PC-9 (cell line): ENCODE measurements around the gene HID1.
A peak's percentile ranks its signal among the peaks of the same experiment; 100 is the strongest.

Experiments used
- CTCF ChIP-seq: fragments of 200-600 bp; sonication (generic); conservative IDR thresholded peaks from 2 replicates; pipeline ENCODE4 v1.6.1; 2017; ENCODE audit warnings: mixed run types, antibody characterized with exemption, mild to moderate bottlenecking, moderate library complexity
- EZH2 ChIP-seq: fragments of 200-600 bp; sonication (generic); IDR thresholded peaks from 2 replicates; pipeline ENCODE4 v1.8.0; 2017; ENCODE audit warnings: antibody characterized with exemption, low read depth

DNA sequence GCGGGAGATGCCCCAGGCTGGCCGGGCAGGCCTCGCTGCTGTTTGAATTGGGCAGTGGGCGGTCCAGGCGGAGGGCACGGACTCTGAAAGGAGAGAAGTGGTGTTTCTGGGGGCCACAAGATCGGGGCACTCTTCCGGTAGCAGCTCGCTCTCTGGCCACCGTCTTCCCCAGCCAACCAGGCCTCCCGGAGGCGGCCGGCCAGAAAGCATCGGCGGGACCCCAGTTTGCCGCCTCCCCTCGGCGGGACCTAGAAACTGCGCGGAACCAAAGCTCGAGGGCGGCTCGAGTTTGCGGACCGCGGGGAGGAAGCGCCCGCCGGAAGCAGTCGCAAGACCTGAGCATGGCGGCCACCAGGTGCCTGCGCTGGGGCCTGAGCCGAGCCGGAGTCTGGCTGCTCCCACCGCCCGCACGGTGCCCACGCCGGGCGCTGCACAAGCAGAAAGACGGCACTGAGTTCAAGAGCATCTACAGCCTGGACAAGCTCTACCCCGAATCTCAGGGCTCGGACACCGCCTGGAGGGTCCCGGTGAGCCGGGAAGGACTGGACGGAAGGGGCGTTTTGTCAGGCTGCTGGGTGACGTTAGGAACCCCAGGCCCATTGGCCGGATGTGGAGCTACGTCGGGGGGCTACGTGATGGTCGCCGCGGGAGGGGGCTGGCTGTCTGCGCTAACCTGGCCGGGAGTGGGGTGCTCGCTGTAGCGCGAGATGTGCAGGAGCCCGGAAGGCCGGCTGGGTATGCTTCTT lies 40.0 kb upstream of the HID1 start, which contains the start of gene MRPL58:
- TF ChIP-seq CTCF = peak; percentile 70
- no peak for TF ChIP-seq EZH2
